Measurements from ENCODE around the gene CTIF.
"Not testable (repeated sequence)": the region's sequence is repeated elsewhere in the genome, so short reads cannot be mapped to it uniquely, and the experiment has no call there.

The CTIF gene

DNA sequence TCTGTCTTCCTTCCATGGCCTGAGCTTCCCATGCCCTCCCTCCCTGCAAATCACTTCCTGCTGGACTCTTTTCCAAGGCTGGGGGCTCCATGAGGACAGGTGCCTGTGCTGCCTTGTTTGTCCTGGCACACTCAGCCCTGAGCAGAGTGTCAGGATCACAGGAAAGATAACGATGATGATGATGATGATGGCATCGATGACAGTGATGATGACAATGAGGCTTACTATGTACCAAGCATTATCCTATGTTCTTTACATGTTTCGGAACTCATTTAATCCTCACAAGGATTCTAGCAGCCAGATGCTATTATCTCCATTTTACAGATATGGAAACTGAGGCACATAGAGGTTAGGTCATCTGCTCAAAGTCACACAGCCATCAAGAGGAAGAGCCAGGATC, 170.0 kb downstream of the CTIF start:
- no peak for DNase-seq (ENCODE audit: low read depth in 2 of 2)

DNA sequence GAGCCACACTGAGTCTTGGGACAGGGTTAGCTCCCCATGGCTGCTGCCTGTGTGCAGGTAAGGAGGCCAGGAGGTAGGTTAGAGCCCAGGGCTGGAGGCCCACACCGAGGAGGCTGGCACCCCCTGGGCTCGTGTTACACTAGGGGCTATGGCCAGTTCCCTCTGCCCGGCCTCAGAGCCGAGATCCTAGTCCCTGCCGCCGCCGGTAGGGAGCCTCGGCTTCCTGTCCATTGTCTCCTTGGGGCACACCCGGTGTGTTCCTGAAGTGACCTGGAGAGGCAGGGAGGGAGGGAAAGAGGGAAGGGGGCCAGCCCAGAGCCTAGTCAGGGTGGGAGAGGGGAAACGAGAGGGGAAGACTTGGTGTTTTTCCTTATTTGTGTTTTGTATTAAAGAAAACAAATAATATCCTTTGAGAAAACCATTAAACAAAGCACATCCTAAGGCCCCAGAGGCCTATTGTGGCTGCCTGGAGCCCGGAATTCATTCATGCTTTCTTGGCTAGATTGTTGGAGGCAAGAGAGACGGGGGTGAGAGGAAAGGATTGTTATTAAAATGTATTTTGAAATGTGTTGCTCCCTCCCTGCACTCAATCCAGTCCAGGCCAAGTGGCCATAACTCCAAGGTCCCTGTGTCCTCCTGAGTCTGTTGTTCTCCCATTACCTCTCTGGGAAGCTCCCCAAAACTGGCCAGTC, 170.7 kb downstream of the CTIF start:
- DNase-seq (ENCODE audit: low read depth in 2 of 2) = no peak

DNA sequence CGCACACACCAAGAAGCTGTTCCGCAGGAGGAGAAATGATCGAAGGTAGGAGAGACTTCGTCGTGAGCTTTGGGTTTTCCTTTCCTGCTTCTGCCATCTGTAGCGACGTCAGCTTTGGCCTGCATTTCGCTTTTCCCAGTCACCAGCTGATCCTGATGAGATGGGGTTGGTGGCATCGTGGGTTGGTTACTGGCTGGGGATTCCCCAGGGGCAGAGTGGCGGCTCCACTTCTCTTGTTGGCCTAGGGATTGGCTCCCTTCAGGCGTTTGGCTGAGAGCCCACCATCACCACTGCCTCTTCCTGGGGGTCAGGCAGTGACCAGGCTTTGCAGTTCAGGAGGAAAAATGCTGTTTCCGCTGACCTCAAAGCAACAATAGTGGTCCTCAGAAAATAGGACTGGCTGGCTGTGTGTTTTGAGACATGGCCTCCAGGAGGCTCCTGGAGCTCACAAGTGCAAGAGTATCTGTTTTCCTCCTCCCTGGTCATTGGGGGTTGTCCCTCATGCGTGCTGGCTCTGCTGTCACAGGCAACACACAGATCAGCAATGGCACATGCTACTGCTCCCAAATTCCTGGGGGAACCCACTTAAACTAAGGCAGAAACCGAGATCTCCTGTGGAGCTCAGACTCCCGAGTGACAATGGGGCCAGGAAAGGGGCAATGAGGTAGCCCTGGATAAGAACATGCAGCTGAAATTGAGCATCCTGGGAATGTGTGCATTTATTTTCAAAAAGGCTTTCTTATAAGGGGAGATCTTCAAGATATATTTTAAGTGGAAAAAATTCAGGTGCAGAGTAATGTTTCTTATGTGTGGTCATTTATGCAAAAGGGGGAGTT, 173.0 kb downstream of the CTIF start:
- DNase-seq (ENCODE audit: low read depth in 2 of 2) = no peak

DNA sequence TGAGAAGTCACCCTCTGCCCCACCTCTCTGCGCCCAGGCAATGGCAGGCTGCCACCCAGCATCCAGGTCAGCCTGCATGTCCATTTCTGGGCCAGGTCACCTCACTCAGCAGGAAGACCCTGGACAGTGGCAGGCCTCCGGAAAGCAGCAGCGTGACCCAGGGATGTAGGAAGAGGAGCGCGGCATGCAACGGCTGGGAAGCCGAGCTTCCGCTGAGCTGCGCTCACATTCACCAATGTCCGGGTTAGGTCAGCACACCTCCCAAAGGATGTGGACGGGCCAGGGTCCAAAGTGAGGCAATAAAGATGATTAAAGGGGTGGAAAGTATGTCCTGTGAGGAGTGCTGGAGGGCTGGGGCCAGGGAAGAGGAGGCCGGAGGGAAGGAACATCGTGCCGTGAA, 174.5 kb downstream of the CTIF start:
- no peak for DNase-seq (ENCODE audit: low read depth in 2 of 2)

DNA sequence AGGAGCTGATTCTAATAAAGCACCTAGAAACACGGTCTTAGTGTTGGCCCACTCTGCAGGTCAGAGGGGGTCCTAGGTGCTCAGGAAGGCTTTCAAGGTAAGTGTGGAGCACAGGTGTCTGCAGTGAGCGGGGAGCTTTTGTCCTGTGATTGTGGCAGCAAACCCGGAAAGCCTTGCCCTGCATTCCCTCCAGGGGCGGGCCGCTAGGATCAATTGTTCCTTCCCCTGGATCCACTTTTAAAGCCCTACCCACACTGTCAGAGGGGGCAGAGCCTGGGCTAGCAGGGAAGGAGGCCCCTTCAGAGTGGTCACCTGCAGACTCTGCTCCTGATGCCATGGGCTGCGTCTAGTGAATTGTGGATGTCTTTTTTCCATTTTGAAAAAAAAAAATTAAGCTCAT, 176.0 kb downstream of the CTIF start:
- DNase-seq (ENCODE audit: low read depth in 2 of 2) = no peak

DNA sequence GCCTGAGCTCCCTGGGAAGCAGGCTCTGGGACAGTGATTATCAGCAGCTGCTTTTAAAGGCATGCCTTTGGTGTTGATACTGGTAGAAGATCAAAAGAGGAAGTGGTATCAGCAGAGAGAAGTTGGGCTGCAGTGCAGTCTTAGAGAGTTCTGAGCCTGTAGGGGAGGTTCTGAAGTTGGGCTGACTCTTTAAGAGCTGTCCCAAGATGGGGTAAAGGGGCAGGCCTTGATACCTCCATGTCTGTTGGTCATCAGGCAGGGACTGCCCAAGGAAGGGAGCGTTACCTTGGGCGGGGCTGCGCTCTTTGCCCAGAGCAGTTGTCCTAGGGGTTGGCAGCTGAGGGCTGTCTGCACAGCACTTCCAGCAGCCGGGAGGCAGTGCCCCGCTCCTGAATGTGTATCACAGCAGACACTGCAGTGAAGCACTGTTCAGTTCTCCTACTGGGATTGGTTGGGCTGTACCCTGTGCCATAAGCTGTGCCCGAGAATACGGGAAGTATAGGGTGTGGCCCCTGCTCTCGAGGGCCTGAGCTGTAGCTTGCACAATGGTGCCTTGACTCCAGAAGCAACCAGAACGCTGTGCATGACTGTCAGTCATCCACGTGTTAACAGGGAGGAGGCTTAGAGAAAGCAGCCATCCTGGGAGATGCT, 177.0 kb downstream of the CTIF start:
- no peak for DNase-seq (ENCODE audit: low read depth in 2 of 2)

DNA sequence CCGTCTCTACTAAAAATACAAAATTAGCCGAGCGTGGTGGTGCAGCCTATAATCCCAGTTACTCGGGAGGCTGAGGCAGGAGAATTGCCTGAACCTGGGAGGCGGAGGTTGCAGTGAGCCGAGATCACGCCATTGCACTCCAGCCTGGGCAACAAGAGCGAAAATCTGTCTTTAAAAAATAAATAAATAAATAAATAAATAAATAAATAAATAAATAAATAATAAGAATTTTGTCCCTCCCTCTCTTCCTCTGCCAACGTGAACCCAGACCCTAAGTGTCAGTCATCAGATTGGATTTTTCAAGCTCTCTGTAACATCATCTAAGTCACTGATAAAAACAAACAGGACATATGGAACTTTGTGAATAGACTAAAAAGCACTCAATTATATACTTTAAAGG, 178.4 kb downstream of the CTIF start:
- DNase-seq (ENCODE audit: low read depth in 2 of 2) = not testable (repeated sequence)

DNA sequence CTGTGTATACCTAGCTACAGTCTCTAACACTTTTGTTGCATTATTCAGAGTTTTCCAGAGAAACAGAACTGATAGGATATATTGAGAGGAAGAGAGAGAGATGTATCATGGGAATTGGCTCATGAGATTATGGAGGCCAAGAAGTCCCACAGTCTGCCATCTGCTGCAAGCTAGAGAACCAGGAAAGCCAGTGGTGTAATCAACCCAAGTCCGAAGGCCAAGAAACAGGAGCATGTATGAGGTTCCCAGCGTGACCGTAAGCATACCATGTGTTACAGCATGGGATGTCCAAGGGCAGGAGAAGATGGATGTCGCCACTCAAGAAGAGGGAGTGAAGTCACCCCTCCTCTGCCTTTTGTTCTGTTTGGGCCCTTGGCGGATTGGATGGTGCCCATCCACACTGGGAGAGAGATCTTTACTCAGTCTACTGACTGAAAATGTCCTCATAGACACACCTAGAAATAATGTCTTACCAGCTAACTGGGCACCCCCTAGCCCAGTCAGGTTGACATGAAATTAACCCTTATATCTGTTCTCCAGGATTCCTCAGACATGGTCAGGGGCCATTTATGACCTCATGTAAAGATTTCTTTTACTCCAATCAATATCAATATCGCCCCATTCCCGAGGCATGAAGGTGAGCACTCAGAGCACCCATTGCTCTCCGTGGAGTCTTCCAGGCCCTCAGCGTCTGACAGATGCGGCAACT, 179.6 kb downstream of the CTIF start:
- DNase-seq (ENCODE audit: low read depth in 2 of 2) = no peak

DNA sequence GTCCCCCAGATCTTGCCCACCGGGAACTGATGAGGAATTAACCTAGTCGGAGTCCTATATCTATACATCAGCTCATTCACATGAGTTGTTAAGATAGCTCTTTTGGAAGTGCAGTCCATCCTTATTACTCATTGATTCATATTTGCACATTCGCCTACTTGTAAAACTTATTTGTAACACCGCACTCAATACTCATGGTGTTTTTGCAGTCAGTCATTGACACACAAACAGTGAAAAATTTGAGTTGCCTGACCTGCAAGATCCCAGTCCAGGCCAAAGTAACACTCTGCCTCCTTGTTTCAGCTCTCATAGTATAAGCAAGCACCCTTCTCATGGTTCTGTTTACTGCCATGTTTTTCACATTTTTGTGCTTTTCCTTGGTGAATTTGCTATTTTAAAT, 180.6 kb downstream of the CTIF start:
- DNase-seq (ENCODE audit: low read depth in 2 of 2) = no peak

DNA sequence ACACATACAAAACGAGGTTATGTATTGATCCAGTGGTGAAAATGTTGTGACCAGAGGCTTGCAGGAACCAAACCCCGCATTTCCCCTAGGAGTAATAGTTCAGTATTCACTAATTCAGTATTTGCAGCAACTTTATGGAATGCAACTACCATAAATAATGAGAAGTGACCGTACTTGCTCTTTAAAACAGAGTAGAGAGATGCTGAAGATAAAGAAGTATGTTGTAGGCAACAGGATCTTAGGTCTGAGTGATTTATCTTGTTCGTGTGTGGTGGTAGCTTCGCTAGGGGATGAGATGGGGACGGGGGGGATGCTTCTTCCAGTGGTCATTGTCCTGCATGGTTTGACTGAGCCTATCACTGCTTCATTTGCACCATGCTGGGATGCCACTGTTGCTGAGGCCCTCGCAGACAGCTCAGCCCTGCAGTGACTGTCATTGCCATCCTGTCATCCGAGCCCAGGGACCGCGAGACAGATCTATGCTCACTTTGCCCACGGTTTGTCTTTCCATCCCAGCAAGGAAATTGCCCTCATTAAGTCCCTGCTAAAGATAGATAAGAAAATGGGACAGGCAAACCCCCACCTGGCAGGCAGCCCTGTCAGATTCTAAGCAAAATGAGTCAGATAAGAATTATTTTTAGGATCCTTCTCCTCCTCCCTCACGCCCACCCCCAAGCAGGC, 181.3 kb downstream of the CTIF start:
- DNase-seq (ENCODE audit: low read depth in 2 of 2) = no peak

DNA sequence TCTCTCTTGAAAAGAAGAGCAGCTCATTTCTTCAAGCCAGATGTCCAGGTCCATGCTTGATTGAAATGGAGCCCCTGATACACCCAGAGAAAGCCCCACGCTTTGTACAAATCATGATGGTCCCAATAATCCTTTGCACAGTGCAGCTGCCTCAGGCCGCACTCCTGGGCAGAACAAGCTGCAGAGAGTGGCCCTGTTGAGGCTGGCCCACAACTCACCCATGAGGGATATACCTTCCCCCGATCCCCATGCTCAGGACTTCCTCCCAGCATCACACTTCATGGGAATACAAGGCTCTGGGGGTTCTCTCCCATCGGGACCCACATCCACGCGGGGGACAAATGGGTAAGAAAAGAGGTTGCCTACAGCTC, 181.8 kb downstream of the CTIF start:
- no peak for DNase-seq (ENCODE audit: low read depth in 2 of 2)

DNA sequence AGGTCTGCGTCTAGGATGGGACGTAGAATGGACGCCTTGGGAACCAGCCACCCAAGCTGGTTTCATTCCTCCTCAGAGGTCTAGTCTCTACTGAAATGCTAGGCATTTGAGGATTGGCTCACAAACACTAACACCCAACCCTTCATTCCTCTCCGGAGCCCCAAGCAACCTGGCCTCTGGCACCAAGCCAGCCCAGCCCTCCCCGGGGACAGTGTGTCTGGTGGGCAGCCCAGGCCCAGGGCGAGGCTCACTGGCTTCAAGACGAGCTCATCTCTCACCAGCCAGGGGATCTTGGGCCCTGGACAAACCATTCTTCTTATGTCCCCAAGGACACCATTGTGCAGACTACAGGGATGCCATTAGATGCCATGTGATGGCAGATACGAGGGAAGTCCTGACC, 182.5 kb downstream of the CTIF start:
- DNase-seq (ENCODE audit: low read depth in 2 of 2) = no peak

DNA sequence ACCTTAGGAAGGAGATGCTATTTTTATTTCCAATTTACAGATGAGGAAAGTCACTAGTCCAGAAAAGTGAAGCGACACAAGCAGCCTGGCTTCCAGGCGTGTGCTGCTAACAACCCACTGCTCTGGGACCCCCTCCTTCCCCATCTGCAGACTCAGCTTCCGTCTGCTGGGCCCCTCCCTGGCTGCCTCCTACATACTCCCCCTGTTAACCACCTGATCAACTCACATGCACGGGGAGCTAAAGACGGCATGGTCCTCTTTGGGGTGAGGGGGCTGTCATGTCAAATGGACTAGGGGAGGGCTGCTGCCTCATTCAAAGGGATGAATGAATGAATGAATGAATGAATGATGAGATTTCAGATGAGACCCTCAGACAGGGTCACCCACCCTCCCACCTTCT, 184.2 kb downstream of the CTIF start:
- no peak for DNase-seq (ENCODE audit: low read depth in 2 of 2)

DNA sequence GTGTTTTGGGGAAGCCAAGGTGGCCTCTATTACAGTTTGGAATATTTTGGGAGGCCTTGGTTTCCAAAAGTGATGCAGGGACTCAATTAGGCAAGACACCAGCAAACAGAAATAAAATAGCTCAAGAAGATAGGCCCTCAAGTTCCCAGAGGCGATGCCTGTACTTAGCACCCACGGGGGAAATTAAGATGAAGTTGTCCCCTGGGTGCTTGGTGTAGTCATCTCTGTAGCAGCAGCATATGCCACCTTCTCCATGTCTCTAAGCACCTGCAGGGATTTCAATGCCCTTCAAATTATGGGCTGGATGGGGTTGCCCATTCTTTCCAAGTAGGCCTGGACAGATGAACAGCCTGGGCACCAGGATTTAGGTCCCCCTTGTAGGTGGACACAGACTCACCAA, 185.0 kb downstream of the CTIF start:
- DNase-seq (ENCODE audit: low read depth in 2 of 2) = no peak

DNA sequence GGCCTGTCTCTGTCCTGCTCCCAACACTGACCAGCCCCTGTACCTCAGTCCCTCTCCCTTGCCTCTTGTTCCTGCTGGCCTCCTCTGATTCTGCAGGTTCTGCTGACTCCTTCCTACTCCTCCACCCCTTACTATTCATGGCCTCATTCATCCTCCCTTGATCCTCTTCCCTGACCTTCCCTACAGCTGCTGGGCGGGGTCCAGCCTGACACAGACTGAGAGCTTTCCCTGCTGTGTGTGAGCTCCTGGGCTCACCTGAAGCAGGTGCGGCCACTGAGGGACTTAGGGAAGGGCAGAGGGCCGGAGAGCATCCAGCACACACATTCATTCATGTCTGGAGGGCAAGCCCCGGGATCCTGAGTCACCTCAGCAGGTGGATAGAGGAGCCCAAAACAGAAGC, 185.6 kb downstream of the CTIF start:
- no peak for DNase-seq (ENCODE audit: low read depth in 2 of 2)

DNA sequence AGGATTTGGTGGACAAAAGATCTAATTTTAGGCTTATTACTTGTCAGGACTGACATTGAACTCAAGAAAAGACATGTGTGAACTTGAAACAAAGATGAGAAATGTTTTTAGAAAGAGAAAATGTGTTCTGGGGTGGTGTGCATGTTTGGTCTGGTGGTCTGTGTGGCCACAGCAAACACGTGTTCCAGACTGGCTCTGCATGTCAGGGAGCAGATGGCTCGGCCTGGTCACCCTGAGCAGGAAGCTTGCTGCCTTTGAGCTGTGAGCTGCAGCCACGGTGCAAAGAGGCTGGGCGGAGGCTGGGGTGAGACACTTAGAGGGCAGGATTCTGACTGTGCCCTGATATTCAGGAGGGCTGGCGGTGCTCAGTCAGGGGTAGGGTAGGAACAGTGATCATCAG, 186.1 kb downstream of the CTIF start:
- no peak for DNase-seq (ENCODE audit: low read depth in 2 of 2)

DNA sequence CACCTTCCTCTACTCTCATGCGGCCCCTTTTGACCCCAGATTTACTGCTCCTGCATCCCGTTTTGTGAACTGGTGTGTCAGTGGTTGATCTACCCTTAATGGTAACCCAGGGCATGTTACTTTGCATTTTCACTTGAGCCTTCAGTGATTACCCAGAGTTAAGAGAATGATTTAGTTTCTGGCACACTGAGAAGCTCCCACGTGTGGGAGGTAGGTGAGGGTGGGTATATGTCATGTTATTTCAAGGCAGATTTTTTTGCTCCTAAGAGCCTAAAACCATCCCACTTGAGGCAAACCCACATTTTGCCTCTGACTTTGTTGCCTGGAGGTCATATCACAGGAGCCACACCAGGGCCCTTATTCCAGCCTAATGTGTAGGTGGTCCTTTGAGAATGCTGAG, 186.7 kb downstream of the CTIF start:
- DNase-seq (ENCODE audit: low read depth in 2 of 2) = no peak

DNA sequence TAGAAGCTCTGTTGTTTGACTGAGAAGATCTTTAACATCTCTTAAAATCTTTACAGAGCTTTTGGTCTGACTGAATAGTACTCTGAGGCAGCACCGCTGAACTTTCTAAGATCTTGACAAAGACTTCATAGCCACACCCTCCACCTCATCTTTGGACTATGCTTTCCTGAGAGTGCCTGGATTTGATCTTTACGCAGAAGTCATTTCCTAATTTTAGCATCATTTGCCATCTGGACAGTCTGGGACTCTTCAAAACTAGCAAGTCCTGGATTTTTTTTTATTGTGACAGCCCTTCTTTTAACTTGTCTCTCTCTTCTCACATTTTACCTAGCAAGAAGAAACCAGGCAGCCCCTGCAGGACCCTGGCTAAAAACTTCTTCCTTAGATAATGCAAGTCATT, 188.8 kb downstream of the CTIF start:
- no peak for DNase-seq (ENCODE audit: low read depth in 2 of 2)

DNA sequence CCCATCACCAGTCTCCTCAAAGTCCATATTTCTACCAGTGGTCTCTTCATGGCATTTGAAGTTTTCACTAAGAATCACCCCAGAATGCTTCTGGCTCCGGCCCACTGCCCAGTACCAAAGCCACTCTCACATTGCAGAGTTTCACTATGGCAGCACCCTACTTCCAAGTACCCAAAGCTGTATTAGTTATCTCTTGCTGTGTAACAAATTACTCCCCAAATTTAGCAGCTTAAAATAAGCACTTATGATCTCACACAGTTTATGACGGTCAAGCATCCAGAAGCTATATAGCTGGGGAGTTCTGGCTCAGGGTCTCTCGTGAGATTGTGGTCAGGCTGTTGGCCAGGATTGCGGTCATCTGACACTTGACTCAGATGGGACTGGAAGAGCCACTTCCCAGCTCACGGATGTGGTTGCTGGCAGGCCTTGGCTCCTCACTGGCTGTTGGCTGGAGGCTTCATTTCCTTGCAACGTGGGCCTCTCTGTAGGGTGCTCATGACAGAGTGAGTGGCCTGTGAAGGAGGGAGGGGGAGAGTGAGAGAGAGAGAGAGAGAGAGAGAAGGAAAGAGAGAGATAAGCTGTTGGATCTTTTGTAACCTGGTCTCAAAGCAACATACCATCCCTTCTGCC, 189.5 kb downstream of the CTIF start:
- no peak for DNase-seq (ENCODE audit: low read depth in 2 of 2)

DNA sequence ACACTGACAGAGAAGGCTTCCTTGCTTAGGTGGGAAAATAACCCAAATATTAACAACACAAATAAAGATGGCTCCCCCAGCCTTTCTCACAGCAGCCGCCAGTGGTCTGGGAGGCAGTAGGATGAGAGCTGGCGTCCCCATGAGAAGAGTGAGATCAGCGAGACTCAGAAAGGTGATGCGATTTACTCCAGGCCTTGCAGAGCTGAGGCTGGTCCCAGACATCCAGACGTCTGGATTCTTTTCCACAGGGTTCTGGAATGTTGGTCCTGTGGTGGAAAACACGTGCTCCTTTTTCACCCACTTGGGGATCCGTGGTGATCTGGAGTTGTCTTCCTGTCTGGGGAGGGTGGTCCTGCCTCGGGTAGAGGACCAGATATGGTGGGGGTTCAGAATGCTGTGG, 190.6 kb downstream of the CTIF start:
- DNase-seq (ENCODE audit: low read depth in 2 of 2) = no peak

DNA sequence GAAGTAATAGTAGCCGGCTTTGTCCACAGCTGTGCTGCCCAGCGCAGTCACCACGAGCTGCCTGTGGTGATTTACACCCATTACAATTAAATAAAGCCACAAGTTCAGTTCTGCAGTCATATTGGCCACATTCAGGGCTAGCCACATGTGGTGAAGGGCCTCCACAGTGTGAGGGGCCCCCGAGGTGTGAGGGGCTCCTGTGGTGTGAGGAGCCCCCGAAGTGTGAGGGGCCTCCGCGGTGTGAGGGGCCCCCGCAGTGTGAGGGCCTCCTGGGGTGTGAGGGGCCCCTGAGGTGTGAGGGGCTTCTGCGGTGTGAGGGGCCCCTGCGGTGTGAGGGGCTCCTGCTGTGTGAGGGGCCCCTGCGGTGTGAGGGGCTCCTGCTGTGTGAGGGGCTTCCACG, 191.2 kb downstream of the CTIF start:
- no peak for DNase-seq (ENCODE audit: low read depth in 2 of 2)

Data from stimulated activated CD8-positive, alpha-beta memory T cell treated with anti-CD3 and anti-CD28 coated beads, Interleukin-2, amount 100 ng/mL, for 1 hour (primary cell).